SK-N-MC (cell line): ENCODE data around the gene GZMM.

Experiments used
- EZH2 ChIP-seq: fragments of 200-600 bp; sonication (generic); IDR thresholded peaks from one replicate; pipeline ENCODE4 v1.6.1; 2017; ENCODE audit warnings: antibody characterized with exemption
- POLR2AphosphoS5 ChIP-seq: IDR thresholded peaks from 2 replicates; pipeline ENCODE4 v1.6.1; 2012; ENCODE audit warnings: mild to moderate bottlenecking, low read depth, low read length, borderline replicate concordance

DNA sequence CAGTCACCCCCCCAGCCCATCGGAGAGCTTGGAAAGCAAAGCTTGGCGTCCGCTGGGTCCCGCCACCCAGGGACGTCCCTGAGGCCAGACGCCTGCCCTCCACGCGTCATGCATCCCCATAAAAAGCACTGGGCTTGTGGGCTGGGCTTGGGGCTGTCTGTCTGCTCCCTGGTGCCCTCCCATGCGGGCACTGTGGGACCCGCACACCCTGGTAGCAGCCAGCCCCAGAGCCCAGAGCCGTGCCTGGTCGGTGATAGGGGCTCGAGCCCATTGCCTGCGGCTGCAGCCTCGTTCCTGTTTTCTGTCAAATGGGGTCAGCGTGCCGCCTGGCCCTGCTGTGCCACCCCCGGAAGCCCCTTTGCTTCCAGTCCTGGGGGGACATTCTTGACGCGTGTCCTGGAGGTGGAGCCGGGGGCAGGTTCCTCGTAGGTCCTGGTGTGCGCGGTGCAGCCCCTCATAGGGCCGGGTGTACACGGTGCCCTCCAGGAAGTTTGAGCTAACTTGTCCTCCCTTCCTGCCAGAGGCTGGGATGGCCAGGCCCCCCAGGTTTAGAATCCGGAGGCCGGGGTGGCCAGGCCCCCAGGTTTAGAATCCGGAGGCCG is 4.3 kb upstream of the GZMM start:
- no peak for TF ChIP-seq POLR2AphosphoS5
- no peak for TF ChIP-seq EZH2
